HS-27A (cell line): ENCODE data around the gene AHNAK2.
"Not testable (repeated sequence)": the region's sequence is repeated elsewhere in the genome, so short reads cannot be mapped to it uniquely, and the experiment has no call there.

Experiments
- DNase-seq: peaks from one replicate; pipeline ENCODE4 v3.0.0-alpha.2; 2012; ENCODE audit warnings: low read depth, missing footprints

The AHNAK2 gene

DNA sequence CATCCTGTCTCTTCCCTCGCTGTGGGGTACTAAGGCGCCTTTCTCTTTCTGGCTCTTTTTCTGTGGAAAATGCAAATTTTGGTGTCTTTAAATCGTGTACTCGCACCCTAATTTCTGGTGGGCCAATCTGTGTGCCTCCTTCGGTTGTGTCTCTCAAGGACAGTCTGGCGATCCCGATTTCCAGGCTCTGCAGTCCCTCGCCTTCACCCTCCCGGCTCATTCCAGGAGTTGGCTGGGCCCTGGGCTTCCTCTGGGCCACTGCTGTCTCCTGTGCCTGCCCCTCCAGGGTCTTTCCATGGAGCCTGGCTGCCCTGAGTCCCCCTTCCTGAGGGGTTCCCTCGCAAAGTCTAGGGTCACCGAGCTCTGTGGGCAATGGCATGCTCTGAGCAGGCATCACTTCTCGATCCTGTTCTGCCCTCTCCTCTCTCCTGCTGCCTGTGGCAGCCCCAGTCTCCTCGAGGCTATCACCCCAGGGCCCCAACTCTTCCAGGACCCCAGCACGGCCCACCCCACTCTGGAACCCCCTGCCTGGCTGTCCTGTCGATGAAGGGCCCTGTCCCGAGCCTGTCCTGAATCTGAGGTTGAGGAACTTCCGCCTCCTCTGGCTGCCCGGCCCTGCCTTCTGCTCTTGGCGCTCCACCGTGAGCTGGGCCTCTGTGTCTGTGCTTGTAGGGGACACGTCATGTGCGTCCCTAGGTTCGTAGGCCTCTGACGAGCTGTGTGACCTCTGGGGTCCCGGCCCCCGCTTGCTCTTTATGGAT lies 24.1 kb downstream of the AHNAK2 start:
- DNase-seq, result no peak

DNA sequence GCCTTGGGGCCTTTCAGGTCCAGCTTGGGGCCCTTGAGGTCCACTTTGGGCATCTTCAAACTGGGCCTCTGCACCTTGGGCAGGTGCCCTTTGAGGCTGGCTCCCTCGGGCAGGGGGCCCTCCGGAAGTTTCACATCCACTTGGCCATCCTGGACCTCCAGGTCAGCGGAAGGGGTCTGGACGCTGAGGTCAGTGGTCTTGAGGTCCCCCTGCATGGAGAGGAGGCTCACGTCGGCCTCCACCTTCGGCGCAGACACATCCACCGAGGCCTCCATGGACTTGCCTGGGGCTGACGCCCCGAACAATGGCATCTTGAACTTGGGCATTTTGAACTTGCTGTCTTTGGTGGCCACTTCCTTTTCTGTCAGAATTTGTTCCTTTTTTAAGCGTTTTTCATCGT lies 25.1 kb downstream of the AHNAK2 start:
- DNase-seq, result no peak

GRCh38 chr14:104951863-104952657 lies 26.1 kb downstream of the AHNAK2 start:
- not testable (repeated sequence) for DNase-seq

- DNase-seq, result not testable (repeated sequence)
These were observed 27.5 kb downstream of the AHNAK2 start for GRCh38 chr14:104950701-104951100.

GRCh38 chr14:104950021-104950420 lies 28.2 kb downstream of the AHNAK2 start:
- no peak for DNase-seq

DNA sequence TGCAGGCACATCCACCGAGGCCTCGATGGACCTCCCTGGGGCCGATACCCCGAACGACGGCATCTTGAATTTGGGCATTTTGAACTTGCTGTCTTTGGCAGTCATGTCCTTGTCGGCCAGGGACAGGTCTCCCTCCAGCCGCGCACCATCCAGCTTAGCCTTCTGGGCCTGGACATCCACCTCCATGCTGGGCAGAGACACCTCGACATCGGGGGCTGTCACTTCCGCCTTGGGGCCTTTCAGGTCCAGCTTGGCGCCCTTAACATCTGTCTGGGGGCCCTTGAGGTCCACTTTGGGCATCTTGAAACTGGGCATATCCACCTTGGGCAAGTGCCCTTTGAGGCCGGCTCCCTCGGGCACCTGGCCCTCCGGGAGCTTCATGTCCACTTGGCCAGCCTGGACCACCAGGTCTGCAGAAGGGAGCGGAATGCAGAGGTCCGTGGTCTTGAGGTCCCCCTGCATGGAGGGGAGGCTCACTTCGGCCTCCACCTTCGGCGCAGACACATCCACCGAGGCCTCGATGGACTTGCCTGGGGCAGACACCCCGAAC lies 28.7 kb downstream of the AHNAK2 start:
- not testable (repeated sequence) for DNase-seq

DNA sequence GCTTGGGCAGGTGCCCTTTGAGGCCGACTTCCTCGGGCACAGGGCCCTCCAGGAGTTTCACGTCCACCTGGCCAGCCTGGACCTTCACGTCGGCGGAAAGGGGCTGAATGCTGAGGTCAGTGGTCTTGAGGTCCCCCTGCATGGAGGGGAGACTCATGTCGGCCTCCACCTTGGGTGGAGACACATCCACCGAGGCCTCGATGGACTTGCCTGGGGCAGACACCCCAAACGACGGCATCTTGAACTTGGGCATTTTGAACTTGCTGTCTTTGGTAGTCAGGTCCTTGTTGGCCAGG lies 29.5 kb downstream of the AHNAK2 start:
- DNase-seq, result no peak

GRCh38 chr14:104947881-104948735 lies 30.1 kb downstream of the AHNAK2 start:
- DNase-seq, result not testable (repeated sequence)

DNA sequence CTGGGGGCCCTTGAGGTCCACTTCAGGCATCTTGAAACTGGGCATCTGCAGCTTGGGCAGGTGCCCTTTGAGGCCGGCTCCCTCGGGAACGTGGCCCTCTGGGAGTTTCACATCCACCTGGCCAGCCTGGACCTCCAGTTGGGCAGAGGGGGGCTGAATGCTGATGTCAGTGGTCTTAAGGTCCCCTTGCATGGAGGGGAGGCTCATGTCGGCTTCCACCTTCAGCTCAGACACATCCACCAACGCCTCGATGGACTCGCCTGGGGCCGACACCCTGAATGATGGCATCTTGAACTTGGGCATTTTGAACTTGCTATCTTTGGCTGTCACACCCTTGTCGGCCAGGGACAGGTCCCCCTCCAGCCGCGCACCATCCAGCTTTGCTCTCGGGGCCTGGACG lies 31.0 kb downstream of the AHNAK2 start:
- not testable (repeated sequence) for DNase-seq

DNA sequence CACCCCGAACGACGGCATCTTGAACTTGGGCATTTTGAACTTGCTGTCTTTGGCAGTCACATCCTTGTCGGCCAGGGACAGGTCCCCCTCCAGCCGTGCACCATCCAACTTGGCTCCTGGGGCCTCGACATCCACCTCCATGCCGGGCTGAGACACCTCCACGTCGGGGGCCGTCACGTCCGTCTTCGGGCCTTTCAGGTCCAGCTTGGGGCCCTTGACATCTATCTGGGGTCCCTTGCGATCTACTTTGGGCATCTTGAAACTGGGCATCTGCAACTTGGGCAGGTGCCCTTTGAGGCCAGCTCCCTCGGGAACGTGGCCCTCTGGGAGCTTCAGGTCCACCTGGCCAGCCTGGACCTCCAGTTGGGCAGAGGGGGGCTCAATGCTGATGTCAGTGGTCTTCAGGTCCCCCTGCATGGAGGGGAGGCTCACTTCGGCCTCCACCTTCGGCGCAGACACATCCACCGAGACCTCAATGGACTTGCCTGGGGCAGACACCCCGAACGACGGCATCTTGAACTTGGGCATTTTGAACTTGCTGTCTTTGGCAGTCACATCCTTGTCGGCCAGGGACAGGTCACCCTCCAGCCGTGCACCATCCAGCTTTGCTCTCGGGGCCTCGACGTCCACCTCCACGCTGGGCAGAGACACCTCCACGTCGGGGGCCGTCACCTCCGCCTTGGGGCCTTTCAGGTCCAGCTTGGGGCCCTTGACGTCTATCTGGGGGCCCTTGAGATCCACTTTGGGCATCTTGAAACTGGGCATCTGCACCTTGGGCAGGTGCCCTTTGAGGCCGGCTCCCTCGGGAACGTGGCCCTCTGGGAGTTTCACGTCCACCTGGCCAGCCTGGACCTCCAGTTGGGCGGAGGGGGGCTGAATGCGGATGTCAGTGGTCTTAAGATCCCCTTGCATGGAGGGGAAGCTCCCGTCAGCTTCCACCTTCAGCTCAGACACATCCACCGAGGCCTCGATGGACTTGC lies 31.9 kb downstream of the AHNAK2 start:
- DNase-seq, result not testable (repeated sequence)

DNA sequence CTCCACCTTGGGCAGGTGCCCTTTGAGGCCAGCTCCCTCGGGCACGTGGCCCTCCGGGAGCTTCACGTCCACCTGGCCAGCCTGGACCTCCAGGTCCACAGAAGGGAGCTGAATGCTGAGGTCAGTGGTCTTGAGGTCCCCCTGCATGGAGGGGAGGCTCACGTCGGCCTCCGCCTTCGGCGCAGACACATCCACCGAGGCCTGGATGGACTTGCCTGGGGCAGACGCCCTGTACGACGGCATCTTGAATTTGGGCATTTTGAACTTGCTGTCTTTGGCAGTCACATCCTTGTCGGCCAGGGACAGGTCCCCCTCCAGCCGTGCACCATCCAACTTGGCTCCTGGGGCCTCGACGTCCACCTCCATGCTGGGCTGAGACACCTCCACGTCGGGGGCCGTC lies 32.9 kb downstream of the AHNAK2 start:
- DNase-seq, result not testable (repeated sequence)

- not testable (repeated sequence) for DNase-seq
These were observed 33.6 kb downstream of the AHNAK2 start for GRCh38 chr14:104944436-104945205.

GRCh38 chr14:104944016-104944308 lies 34.2 kb downstream of the AHNAK2 start:
- not testable (repeated sequence) for DNase-seq

DNA sequence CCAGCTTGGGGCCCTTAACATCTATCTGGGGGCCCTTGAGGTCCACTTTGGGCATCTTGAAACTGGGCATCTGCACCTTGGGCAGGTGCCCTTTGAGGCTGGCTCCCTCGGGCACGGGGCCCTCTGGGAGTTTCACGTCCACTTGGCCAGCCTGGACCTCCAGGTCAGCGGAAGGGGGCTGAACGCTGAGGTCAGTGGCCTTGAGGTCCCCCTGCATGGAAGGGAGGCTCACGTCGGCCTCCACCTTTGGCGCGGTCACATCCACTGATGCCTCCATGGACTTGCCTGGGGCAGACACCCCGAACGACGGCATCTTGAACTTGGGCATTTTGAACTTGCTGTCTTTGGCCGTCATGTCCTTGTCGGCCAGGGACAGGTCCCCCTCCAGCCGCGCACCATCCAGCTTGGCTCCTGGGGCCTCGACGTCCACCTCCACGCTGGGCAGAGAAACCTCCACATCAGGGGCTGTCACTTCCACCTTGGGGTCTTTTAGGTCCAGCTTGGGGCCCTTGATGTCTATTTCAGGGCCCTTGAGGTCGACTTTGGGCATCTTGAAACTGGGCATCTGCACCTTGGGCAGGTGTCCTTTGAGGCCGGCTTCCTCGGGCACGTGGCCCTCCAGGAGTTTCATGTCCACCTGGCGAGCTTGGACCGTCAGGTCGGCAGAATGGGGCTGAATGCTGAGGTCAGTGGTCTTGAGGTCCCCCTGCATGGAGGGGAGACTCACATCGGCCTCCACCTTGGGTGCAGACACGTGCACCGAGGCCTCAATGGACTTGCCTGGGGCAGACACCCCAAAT lies 34.8 kb downstream of the AHNAK2 start:
- not testable (repeated sequence) for DNase-seq

- no peak for DNase-seq
These were observed 35.6 kb downstream of the AHNAK2 start for GRCh38 chr14:104942586-104942985.

GRCh38 chr14:104941508-104942365 lies 36.4 kb downstream of the AHNAK2 start:
- DNase-seq, result no peak

DNA sequence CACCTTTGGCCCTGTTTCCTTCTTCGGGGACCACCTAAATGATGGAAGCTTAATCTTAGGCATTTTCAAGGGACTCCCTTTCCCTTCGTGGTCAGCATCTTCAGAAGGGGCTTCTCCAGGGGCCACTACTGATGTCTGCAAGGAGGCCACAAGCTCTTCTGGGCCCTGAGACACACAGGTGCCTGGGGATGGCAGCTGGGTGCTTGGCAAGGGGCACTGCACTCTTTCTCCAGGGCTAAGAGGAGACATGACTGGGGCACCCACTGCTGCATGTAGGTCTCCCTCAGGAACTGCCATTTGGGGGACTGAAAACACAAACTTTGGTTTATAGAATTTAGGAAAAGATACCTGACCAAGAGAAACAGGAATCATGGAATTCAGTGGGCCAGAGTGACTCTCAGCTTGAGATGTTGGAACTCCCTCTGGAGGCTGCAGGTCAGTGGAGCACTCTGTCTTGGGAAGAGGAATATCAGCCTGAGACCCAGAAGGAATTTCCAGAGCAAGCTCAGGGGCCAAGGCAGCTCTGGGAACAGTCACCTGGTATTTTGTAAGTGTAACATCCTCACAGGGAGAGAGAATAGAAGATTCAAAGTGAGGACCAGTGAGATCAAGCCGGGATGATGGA lies 37.5 kb downstream of the AHNAK2 start:
- no peak for DNase-seq
